Measurements from ENCODE around the gene SAMHD1.

SAMHD1 gene

DNA sequence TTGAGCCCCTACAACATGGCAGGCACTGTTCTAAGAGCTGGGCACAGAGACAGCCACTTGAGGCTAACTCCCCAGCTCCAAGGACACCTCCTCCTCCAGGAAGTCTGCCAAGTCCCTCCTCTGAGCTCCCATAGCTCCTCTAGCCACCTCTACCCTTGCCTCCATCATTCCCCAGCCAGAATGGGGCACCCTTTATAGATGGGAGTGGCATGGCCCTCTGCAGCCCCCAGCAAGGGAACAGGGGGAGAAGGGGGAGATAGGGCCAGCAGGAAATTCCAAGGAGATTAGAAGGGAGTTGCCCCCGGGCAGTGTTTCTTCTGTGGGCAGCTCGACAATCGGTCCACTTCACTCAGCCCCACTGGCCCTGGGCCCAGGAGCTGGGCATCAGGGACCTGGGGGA, 95.3 kb downstream of the SAMHD1 start:
- TF ChIP-seq CTCF (IDR thresholded peaks at IDR 0.05; ENCODE audit: low read depth, low read length), result no peak
- H3K4me3 ChIP-seq (ENCODE audit: low read depth, low read length), result no peak overlapping the region

DNA sequence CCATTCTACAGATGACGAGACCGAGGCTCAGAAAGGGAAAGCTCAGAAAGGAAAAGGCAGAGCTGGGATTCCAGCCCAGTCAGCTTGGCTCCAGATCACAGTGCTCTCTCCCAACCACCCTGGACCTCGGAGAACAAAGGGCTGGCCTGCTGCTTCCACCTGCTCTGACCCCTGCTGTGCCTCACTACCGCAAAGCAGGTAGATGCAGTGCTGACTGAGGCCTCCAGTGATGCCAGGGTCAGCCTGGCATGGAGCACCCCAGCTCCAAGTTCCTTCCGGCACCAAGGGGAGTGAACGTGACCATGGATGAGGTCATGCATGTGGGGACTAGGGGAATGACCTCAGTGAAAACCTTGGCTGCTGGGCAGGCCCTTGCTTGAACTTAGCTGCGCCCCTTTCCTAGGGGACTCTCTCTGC, 96.3 kb downstream of the SAMHD1 start:
- no peak overlapping the region for H3K4me3 ChIP-seq (ENCODE audit: low read depth, low read length)
- no peak for TF ChIP-seq CTCF (IDR thresholded peaks at IDR 0.05; ENCODE audit: low read depth, low read length)

- H3K4me3 ChIP-seq (ENCODE audit: low read depth, low read length), result no peak overlapping the region
- TF ChIP-seq CTCF (IDR thresholded peaks at IDR 0.05; ENCODE audit: low read depth, low read length), result no peak
Measured at GRCh38 chr20:36854348-36855240, 96.9 kb downstream of the SAMHD1 start.

GRCh38 chr20:36852187-36852586, 99.3 kb downstream of the SAMHD1 start:
- no peak overlapping the region for H3K4me3 ChIP-seq (ENCODE audit: low read depth, low read length)
- TF ChIP-seq CTCF (IDR thresholded peaks at IDR 0.05; ENCODE audit: low read depth, low read length), result no peak

DNA sequence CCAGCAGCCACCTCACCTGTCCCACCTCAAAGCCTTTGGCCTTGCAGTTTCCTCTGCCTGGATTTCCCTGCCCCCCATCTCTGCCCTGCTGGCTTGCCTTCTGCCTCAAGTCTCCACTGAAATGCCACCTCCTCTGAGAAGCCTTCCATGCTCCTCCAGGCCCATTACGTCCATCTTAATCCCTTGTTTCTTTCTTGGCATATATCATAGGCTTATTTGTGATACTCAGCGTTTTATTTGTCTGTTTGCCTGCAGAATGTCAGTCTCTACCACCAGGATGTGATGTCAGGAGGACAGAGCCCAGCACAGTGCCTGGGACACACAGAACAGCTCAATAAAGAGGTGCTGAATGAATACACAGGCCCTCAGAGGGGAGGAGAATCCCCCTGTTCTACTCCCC, 100.0 kb downstream of the SAMHD1 start:
- H3K4me3 ChIP-seq (ENCODE audit: low read depth, low read length), result no peak overlapping the region
- TF ChIP-seq CTCF (IDR thresholded peaks at IDR 0.05; ENCODE audit: low read depth, low read length), result no peak

GRCh38 chr20:36850759-36851158, 100.7 kb downstream of the SAMHD1 start:
- TF ChIP-seq CTCF (IDR thresholded peaks at IDR 0.05; ENCODE audit: low read depth, low read length), result no peak

GRCh38 chr20:36849333-36850065, 102.0 kb downstream of the SAMHD1 start:
- no peak for TF ChIP-seq CTCF (IDR thresholded peaks at IDR 0.05; ENCODE audit: low read depth, low read length)
- H3K4me3 ChIP-seq (ENCODE audit: low read depth, low read length), result no peak overlapping the region

More at GRCh38 chr20:36850759-36851158, 100.7 kb downstream of the SAMHD1 start:
- no peak overlapping the region for H3K4me3 ChIP-seq (ENCODE audit: low read depth, low read length)
